Measurements from ENCODE around the gene SURF1. TPM values are rescaled to one million over a fixed set of nuclear protein-coding genes. Genes with fewer than 3 reads are reported as not detected.
A peak's percentile ranks its signal among the peaks of the same experiment; 100 is the strongest.

The SURF1 gene
- polyA plus RNA-seq, 3 donors, result 60.5 to 140 (median 98.4) TPM

- TF ChIP-seq CTCF (IDR thresholded peaks at IDR 0.05), result no peak
- H2AFZ ChIP-seq (ENCODE audit: insufficient read depth, low read depth, low read length, poor library complexity, severe bottlenecking), result no peak overlapping the region
- no peak overlapping the region for H3K27ac ChIP-seq (ENCODE audit: low read depth in 1 of 2, low read length in 2 of 2)
- H3K4me3 Mint-ChIP-seq, result no peak overlapping the region
- H3K27me3 Mint-ChIP-seq (ENCODE audit: low read depth in 3 of 3), result peaks cover 0 to 2% (median 0%) of the 10 kb centered on the region in 3 donors
- peaks cover 45% of the 10 kb centered on the region for H3K79me2 ChIP-seq (ENCODE audit: insufficient read depth, low read length)
- intact Hi-C loops (cut with micrococcal nuclease), result no loop called here
- no CpG with 5 or more reads among the region's 3 CpGs for WGBS (ENCODE audit: insufficient coverage)
- H3K4me2 ChIP-seq (replicated peaks; ENCODE audit: extremely low read depth, low read length, poor library complexity, severe bottlenecking), result no peak overlapping the region
- H3K4me1 Mint-ChIP-seq, result peaks cover 40% of the 10 kb centered on the region
- H3K4me1 ChIP-seq (ENCODE audit: control insufficient read depth in 1 of 2, insufficient read depth in 2 of 2, low read length in 2 of 2), result peaks cover 34 to 43% of the 10 kb centered on the region in 2 donors
- peaks cover 49 to 56% of the 10 kb centered on the region in 2 donors for H3K36me3 ChIP-seq (replicated peaks in 1 of 2; ENCODE audit: control insufficient read depth in 1 of 2, insufficient read depth in 2 of 2, low read length in 2 of 2)
- H3K9ac ChIP-seq (ENCODE audit: insufficient read depth, low read length, poor library complexity, severe bottlenecking), result no peak overlapping the region
- no peak for DNase-seq
- H4K20me1 ChIP-seq (ENCODE audit: insufficient read depth, low read length), result peaks cover 67% of the 10 kb centered on the region
- peaks cover 0 to 6% (median 0%) of the 10 kb centered on the region in 7 donors for H3K9me3 Mint-ChIP-seq
- peak overlapping the region in 1 of 7 donors; percentile 25 for H3K27ac Mint-ChIP-seq
- no peaks in the 10 kb centered on the region for H3K9me3 ChIP-seq (replicated peaks in 1 of 2; ENCODE audit: control insufficient read depth in 1 of 2, insufficient read depth in 1 of 2, low read length in 2 of 2)
- peaks cover 46 to 56% of the 10 kb centered on the region in 2 donors for H3K36me3 Mint-ChIP-seq
- no peak overlapping the region for H3K4me3 ChIP-seq (replicated peaks in 1 of 3; ENCODE audit: low read depth in 2 of 3, low read length in 3 of 3)
- no peaks in the 10 kb centered on the region for H3K27me3 ChIP-seq (ENCODE audit: control insufficient read depth in 2 of 2, insufficient read depth in 2 of 2, low read length in 2 of 2)
These were observed 4.8 kb downstream of the SURF1 start for GRCh38 chr9:133351526-133351907.

- H3K4me1 Mint-ChIP-seq, result peaks cover 40% of the 10 kb centered on the region
- peaks cover 0 to 6% (median 0%) of the 10 kb centered on the region in 7 donors for H3K9me3 Mint-ChIP-seq
- Histone ChIP-seq H3K27ac (ENCODE audit: low read depth in 1 of 2, low read length in 2 of 2) (peak overlapping the region in 1 of 2 donors; percentile 98), H2AFZ (ENCODE audit: insufficient read depth, low read depth, low read length, poor library complexity, severe bottlenecking) (no peak overlapping the region), H3K4me2 (replicated peaks; ENCODE audit: extremely low read depth, low read length, poor library complexity, severe bottlenecking) (no peak overlapping the region), H3K36me3 (replicated peaks in 1 of 2; ENCODE audit: control insufficient read depth in 1 of 2, insufficient read depth in 2 of 2, low read length in 2 of 2) (peaks cover 63 to 71% of the 10 kb centered on the region in 2 donors), H3K79me2 (ENCODE audit: insufficient read depth, low read length) (peaks cover 46% of the 10 kb centered on the region), H3K9me3 (replicated peaks in 1 of 2; ENCODE audit: control insufficient read depth in 1 of 2, insufficient read depth in 1 of 2, low read length in 2 of 2) (no peaks in the 10 kb centered on the region), H3K4me1 (ENCODE audit: control insufficient read depth in 1 of 2, insufficient read depth in 2 of 2, low read length in 2 of 2) (peaks cover 30 to 38% of the 10 kb centered on the region in 2 donors), H3K4me3 (replicated peaks in 1 of 3; ENCODE audit: low read depth in 2 of 3, low read length in 3 of 3) (no peak overlapping the region), H3K9ac (ENCODE audit: insufficient read depth, low read length, poor library complexity, severe bottlenecking) (peak overlapping the region; percentile 99), H3K27me3 (ENCODE audit: control insufficient read depth in 2 of 2, insufficient read depth in 2 of 2, low read length in 2 of 2) (no peaks in the 10 kb centered on the region), H4K20me1 (ENCODE audit: insufficient read depth, low read length) (peaks cover 71% of the 10 kb centered on the region)
- H3K36me3 Mint-ChIP-seq, result peaks cover 57 to 70% of the 10 kb centered on the region in 2 donors
- no peak for DNase-seq
- WGBS (ENCODE audit: insufficient coverage), result 98% methylated on average over 15 of the region's 15 CpGs
- H3K4me3 Mint-ChIP-seq, result no peak overlapping the region
- H3K27ac Mint-ChIP-seq, result peak overlapping the region in 4 of 7 donors; percentile 37 to 94 (median 47)
- peaks cover 0 to 2% (median 0%) of the 10 kb centered on the region in 3 donors for H3K27me3 Mint-ChIP-seq (ENCODE audit: low read depth in 3 of 3)
- intact Hi-C loops (cut with micrococcal nuclease), result no loop called here
- TF ChIP-seq CTCF (IDR thresholded peaks at IDR 0.05), result no peak
These were observed 6.2 kb downstream of the SURF1 start for GRCh38 chr9:133349965-133350616.

Measured in CD14-positive monocyte (primary cell).